ENCODE results near the gene GALNS. TPM values are rescaled to one million over a fixed set of nuclear protein-coding genes. Genes with fewer than 3 reads are reported as not detected.

GALNS gene
- total and polyA plus RNA-seq, 2 of the 8 experiments (the other 6 are each of a cell fraction or from before 2014, with no cell fraction given) = 8.9 to 17.8 TPM

DNA sequence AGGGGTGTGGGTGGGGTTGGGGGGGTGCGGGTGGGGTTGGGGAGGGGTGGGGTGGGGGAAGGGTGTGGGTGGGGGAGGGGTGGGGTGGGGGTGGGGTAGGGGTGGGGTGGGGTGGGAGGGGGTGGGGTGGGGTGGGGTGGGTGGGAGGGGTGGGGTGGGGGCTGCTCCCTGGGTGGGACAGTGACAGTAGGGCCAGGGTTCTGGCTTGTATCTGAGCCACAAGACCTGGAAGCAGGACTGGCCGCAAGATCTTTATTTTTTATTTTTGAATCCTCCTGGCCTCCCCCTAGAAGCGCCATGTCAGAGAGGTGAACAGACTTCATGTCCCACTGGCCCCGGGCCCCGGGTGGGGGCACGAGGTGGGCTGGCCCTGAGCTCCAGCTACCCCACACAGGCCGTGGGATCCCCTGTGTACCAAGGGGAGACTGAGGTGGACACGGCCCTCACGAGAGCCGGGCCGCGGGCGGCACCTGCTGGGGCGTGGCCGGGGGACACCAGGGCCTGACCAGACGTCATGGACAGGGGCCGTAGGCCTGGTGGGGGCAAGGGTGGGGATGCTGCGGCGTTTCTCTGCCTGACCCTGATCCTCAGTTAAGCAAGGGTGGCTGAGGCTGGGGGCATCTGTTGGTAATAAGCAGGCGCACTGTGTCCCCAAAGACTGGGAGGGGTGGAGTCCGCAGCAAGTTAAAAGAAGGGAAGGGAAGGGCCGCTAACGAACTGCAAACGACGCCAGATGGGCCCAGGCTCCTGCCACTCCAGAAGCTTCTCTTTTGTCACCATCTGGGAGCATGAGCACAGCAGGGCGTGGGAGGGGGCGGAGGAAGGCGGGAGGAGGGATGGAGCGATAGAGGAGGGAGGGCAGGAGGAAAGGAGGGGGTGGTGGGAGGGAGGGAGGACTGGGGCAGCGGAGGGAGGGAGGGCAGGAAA lies 32.0 kb upstream of the GALNS start:
- Histone ChIP-seq H3K18ac (ENCODE audit: extremely low read depth, low read length) (no peak overlapping the region), H3K79me2 (ENCODE audit: control insufficient read depth in 1 of 2, insufficient read depth in 2 of 2, low read length in 2 of 2) (no peaks in the 10 kb centered on the region), H2AK5ac (ENCODE audit: low read depth, low read length) (no peak overlapping the region), H2BK15ac (ENCODE audit: low read length) (no peak overlapping the region), H4K5ac (ENCODE audit: insufficient read length, low read depth, low read length) (no peak overlapping the region), H3K23ac (ENCODE audit: insufficient read length) (no peak overlapping the region), H2BK120ac (replicated peaks; ENCODE audit: low read depth, low read length) (no peak overlapping the region), H4K91ac (replicated peaks; ENCODE audit: insufficient read length, low read length) (no peak overlapping the region), H3K4me3 (ENCODE audit: extremely low read depth in 1 of 4, insufficient read depth in 2 of 4, low read depth in 3 of 4, low read length in 4 of 4) (no peak overlapping the region), H3K4ac (replicated peaks; ENCODE audit: insufficient read length, low read depth, low read length) (no peak overlapping the region), H2AFZ (ENCODE audit: low read length) (no peak overlapping the region), H3K56ac (replicated peaks; ENCODE audit: insufficient read length, low read depth, low read length) (no peak overlapping the region), H2BK5ac (ENCODE audit: low read depth, low read length) (no peak overlapping the region), H2BK12ac (ENCODE audit: low read depth, low read length) (no peak overlapping the region), H3K9ac (replicated peaks in 1 of 4; ENCODE audit: extremely low read depth in 1 of 4, low read depth in 3 of 4, low read length in 3 of 4) (no peak overlapping the region), H3K27ac (ENCODE audit: low read depth, low read length) (no peak overlapping the region), H3K4me2 (ENCODE audit: insufficient read depth in 1 of 2, low read depth in 2 of 2, low read length in 2 of 2) (no peak overlapping the region), H4K8ac (ENCODE audit: extremely low read depth, insufficient read depth, low read length) (no peak overlapping the region), H4K20me1 (replicated peaks in 1 of 2; ENCODE audit: control insufficient read depth in 1 of 2, insufficient read depth in 2 of 2, low read length in 2 of 2) (no peaks in the 10 kb centered on the region), H3K9me3 (ENCODE audit: insufficient read depth in 2 of 2, low read depth in 1 of 2, low read length in 1 of 2) (no peaks in the 10 kb centered on the region), H3K23me2 (ENCODE audit: low read depth, low read length) (no peaks in the 10 kb centered on the region), H3K27me3 (replicated peaks in 1 of 4; ENCODE audit: control insufficient read depth in 3 of 4, extremely low read depth in 1 of 4, insufficient read depth in 3 of 4, low read length in 3 of 4) (0 out of 7 replicates have a peak, but pooled peaks cover 0 to 2% (median 0%) of the 10 kb centered on the region in 4 experiments), H3K14ac (ENCODE audit: insufficient read length) (no peak overlapping the region), H3K79me1 (ENCODE audit: low read depth, low read length) (no peaks in the 10 kb centered on the region), H3K36me3 (ENCODE audit: control insufficient read depth in 2 of 4, insufficient read depth in 4 of 4, low read length in 3 of 4) (no peaks in the 10 kb centered on the region), H3K4me1 (replicated peaks in 1 of 4; ENCODE audit: control insufficient read depth in 3 of 4, insufficient read depth in 4 of 4, low read length in 3 of 4) (peaks cover 0 to 4% (median 0%) of the 10 kb centered on the region in 4 experiments; a peak in 1 of 7 replicates), H2BK20ac (ENCODE audit: low read length) (no peak overlapping the region)
- ChIA-PET CTCF (ENCODE audit: partially characterized antibody) (no interaction called here), POLR2A (ENCODE audit: partially characterized antibody) (no interaction called here)
- no peak for FAIRE-seq
- 82% methylated on average over 8 of the region's 30 CpGs; no CpG with 5 or more reads in 1 of the 2 experiments for WGBS, 2 experiments (ENCODE audit: extremely low coverage in 1 of 2, insufficient coverage in 1 of 2, insufficient read length in 1 of 2, insufficient replicate concordance in 2 of 2, low coverage in 1 of 2, low lambda C conversion rate in 2 of 2, missing lambda C conversion rate in 1 of 2)
- DNase-seq (ENCODE audit: low read depth in 1 of 2, low spot score in 2 of 2) = no peak
- TF ChIP-seq HDAC6 (IDR thresholded peaks at IDR 0.05; ENCODE audit: low read depth, low read length) = no peak
